Kidney (tissue), 14 donors: ENCODE data around the gene RAD51B. TPM values are rescaled to one million over a fixed set of nuclear protein-coding genes. Genes with fewer than 3 reads are reported as not detected.
A peak's percentile ranks its signal among the peaks of the same experiment; 100 is the strongest.

Experiments used
- DNase-seq, 5 donors: peaks; one replicate each; pipeline ENCODE4 v3.0.0-alpha.2; 2013 to 2020
- FAIRE-seq: peaks from 2 replicates; lab custom pipeline; 2012; peaks lifted over from hg19 to GRCh38; lab: Jason Lieb, UNC
- H3K27ac ChIP-seq, 2 donors: one replicate each; pipeline ENCODE4 v1.7.0; 2013; ENCODE audit warnings: low read depth in 2 of 2, low read length in 2 of 2, inconsistent platforms in 1 of 2
- H3K27me3 ChIP-seq: one replicate; pipeline ENCODE4 v1.7.1; 2013; ENCODE audit warnings: low read length, inconsistent platforms; ENCODE audit not compliant: control insufficient read depth, insufficient read depth
- H3K36me3 ChIP-seq, 3 donors: one replicate each; pipeline versions ENCODE4 v1.7.0 to v1.7.1; 2013; ENCODE audit warnings: low read length in 3 of 3, control low read depth in 1 of 3, inconsistent platforms in 1 of 3; ENCODE audit not compliant: insufficient read depth in 3 of 3, control insufficient read depth in 2 of 3
- H3K4me1 ChIP-seq, 3 donors: one replicate each; pipeline versions ENCODE4 v1.7.0 to v1.7.1; 2013; ENCODE audit warnings: low read length in 3 of 3, inconsistent platforms in 1 of 3, low read depth in 1 of 3; ENCODE audit not compliant: control insufficient read depth in 2 of 3, insufficient read depth in 2 of 3
- H3K4me3 ChIP-seq, 3 donors: one replicate each; pipeline versions ENCODE4 v1.7.0 to v1.8.1; 2013; ENCODE audit warnings: low read length in 3 of 3, control low read depth in 1 of 3, inconsistent platforms in 1 of 3
- H3K9ac ChIP-seq, 3 donors: one replicate each; pipeline versions ENCODE4 v1.7.0 to v1.7.1; 2013; ENCODE audit warnings: low read length in 3 of 3, control low read depth in 1 of 3, inconsistent platforms in 1 of 3
- H3K9me3 ChIP-seq, 3 donors: one replicate each; pipeline versions ENCODE4 v1.7.0 to v1.7.1; 2013; ENCODE audit warnings: low read length in 3 of 3, control low read depth in 1 of 3, inconsistent platforms in 1 of 3; ENCODE audit not compliant: control insufficient read depth in 2 of 3, insufficient read depth in 1 of 3
- intact Hi-C: fragments of 100-400 bp; cut with DNase I; formaldehyde crosslinking; loops from one replicate; pipeline ENCODE4 v1.11.1; 2022
- polyA plus RNA-seq: library from polyadenylated mRNA; stranded (reverse); fragments of 350-450 nt; fragmentation: Illumina TruSeq; extraction: RNeasy Lipid Tissue Mini Kit (QIAGEN cat#74804); gene quantifications from one replicate; pipeline ENCODE4 v1.2.3, GENCODE V29; 2014; ENCODE audit warnings: low read depth, low replicate concordance; ENCODE audit not compliant: insufficient read depth
- total RNA-seq: library from RNA; stranded (reverse); fragmentation: NEBNext Ultra II Directional; extraction: Animal tissue kit (Norgen Biotek cat#: 25700); gene quantifications from one replicate; pipeline ENCODE4 v1.2.1, GENCODE V29; 2021
- TF ChIP-seq, protein P1 (sequence below): IDR thresholded peaks from 3 replicates; pipeline ENCODE4 v1.5.1; 2012; ENCODE audit warnings: mild to moderate bottlenecking, moderate library complexity, borderline replicate concordance; ENCODE audit not compliant: insufficient read depth; ENCODE audit errors: extremely low read depth
- donor health status: control.
- donor health status: control.
- donor health status: control.
- donor health status: control.
- donor health status: control.
- donor health status: DM: yes; HTN: yes; CAD: no.
- donor health status: Normal renal cell carcinoma (clear cell type).

Gene RAD51B
- total and polyA plus RNA-seq, 2 donors from 2014 or later = 6.9 to 18.0 TPM

DNA sequence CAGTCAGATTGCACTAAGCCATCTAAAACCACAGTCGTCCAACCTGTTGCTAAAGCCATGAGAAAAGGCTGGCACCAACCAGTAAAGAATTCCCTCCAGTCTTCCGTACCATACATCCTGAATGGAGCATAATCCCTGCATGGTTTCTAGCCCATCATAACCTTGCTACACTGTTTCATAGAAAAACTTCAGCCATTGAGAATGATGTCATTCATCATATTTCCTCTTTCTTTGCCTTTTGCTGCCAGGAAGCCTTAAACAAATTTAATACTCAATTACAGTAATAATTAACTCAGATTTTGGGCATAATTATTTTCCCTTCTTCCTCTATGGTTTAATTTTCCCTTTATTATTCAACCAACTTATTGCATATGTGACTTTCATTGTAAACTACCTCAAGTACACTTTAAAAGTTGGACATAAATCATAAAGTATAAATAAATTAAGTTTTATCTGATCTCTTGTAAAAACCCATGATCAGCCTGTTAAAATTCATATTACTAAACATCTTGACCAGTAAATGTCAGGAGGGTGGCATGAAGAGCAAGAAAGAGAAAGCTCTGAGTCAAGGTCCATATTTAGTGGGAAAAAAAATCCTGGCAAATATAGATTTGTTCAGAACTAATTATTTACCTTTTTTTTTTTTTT lies 708.6 kb downstream of the RAD51B start:
- TF ChIP-seq, protein P1, sequence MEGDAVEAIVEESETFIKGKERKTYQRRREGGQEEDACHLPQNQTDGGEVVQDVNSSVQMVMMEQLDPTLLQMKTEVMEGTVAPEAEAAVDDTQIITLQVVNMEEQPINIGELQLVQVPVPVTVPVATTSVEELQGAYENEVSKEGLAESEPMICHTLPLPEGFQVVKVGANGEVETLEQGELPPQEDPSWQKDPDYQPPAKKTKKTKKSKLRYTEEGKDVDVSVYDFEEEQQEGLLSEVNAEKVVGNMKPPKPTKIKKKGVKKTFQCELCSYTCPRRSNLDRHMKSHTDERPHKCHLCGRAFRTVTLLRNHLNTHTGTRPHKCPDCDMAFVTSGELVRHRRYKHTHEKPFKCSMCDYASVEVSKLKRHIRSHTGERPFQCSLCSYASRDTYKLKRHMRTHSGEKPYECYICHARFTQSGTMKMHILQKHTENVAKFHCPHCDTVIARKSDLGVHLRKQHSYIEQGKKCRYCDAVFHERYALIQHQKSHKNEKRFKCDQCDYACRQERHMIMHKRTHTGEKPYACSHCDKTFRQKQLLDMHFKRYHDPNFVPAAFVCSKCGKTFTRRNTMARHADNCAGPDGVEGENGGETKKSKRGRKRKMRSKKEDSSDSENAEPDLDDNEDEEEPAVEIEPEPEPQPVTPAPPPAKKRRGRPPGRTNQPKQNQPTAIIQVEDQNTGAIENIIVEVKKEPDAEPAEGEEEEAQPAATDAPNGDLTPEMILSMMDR = no peak
- Histone ChIP-seq H3K9ac (no peak overlapping the region), H3K9me3 (no peaks in the 10 kb centered on the region), H3K27ac (peak overlapping the region; percentile 53 to 56), H3K36me3 (no peaks in the 10 kb centered on the region), H3K27me3 (no peaks in the 10 kb centered on the region), H3K4me3 (no peak overlapping the region), H3K4me1 (peaks cover 2 to 38% (median 19%) of the 10 kb centered on the region in 3 donors)
- intact Hi-C loops = no loop called here
- DNase-seq = peak in 1 of 5 donors; percentile 41
- FAIRE-seq = no peak

DNA sequence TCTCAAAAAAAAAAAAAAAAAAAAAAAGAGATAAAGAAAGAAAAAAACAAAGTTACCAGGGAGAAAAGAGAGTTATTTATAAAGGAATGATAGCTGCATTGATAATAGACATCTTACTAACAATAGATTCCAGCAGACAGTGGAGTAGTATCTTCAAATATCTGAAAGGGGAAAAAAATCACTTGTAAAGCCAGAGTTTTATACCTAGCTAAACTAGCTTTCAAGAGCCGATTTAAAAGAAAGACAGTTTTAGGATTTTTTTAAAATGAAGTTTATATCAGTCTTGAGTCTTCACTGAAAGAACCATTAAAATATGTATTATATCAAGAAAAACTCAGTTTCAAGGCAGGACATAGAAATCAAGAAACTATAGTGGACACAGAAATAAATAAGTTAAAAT lies 710.9 kb downstream of the RAD51B start:
- no peak overlapping the region for H3K4me3 ChIP-seq
- no peak for FAIRE-seq

DNA sequence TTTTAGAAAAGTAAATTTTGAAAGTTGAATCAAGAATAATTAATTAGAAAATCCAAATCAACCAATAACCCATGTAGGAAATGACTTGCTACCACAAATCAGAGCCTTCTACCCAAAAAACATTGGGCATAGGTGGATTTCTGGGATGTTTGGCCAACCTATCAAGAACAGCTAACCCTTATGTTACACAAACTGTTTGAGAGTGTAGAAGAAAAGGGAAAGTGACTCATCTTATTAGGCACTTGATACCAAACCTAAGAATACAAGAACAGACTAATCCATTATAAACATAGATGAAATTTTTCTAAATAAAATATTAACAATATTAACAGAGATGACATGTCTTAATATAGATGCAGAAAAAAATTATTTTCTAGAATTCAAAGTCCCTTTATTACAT lies 712.9 kb downstream of the RAD51B start:
- H3K27me3 ChIP-seq = no peaks in the 10 kb centered on the region
- H3K4me1 ChIP-seq = peaks cover 0 to 4% (median 4%) of the 10 kb centered on the region in 3 donors
- no peak overlapping the region for H3K9ac ChIP-seq
- TF ChIP-seq, protein P1 = no peak
- H3K4me3 ChIP-seq = no peak overlapping the region
- FAIRE-seq (peak; percentile 27), DNase-seq (no peak)
- no peaks in the 10 kb centered on the region for H3K36me3 ChIP-seq
- H3K9me3 ChIP-seq = no peaks in the 10 kb centered on the region
- H3K27ac ChIP-seq = no peak overlapping the region
- intact Hi-C loops = no loop called here

More for the DNA sequence above, 710.9 kb downstream of the RAD51B start:
- intact Hi-C loops = no loop called here
- DNase-seq = no peak
- H3K27me3 ChIP-seq = no peaks in the 10 kb centered on the region
- no peaks in the 10 kb centered on the region for H3K36me3 ChIP-seq
- H3K27ac ChIP-seq = no peak overlapping the region
- H3K4me1 ChIP-seq = peaks cover 2 to 19% (median 16%) of the 10 kb centered on the region in 3 donors
- no peak overlapping the region for H3K9ac ChIP-seq
- H3K9me3 ChIP-seq = no peaks in the 10 kb centered on the region
- TF ChIP-seq, protein P1 = no peak
